NCI-H774 (cell line): ENCODE measurements around the gene SERGEF.
A peak's percentile ranks its signal among the peaks of the same experiment; 100 is the strongest.
"Not testable (repeated sequence)": the region's sequence is repeated elsewhere in the genome, so short reads cannot be mapped to it uniquely, and the experiment has no call there.

Source experiments
- DNase-seq: peaks from one replicate; lab custom pipeline; 2025; lab: John Stamatoyannopoulos, UW

Gene SERGEF

GRCh38 chr11:18000760-18001159 lies 12.1 kb downstream of the SERGEF start:
- no peak for DNase-seq

- DNase-seq, result not testable (repeated sequence)
Observed at GRCh38 chr11:18000128-18000527, 12.7 kb downstream of the SERGEF start.

- no peak for DNase-seq
Observed at GRCh38 chr11:17992916-17993315, 19.9 kb downstream of the SERGEF start.

- DNase-seq, result peak; percentile 21
Observed at GRCh38 chr11:17991783-17992433, 20.9 kb downstream of the SERGEF start.

GRCh38 chr11:17989306-17989705 lies 23.5 kb downstream of the SERGEF start:
- peak; percentile 54 for DNase-seq

GRCh38 chr11:17988465-17988864 lies 24.4 kb downstream of the SERGEF start:
- DNase-seq, result peak; percentile 93

GRCh38 chr11:17987826-17988225 lies 25.0 kb downstream of the SERGEF start:
- DNase-seq, result no peak

- no peak for DNase-seq
Observed at GRCh38 chr11:17986711-17987220, 26.1 kb downstream of the SERGEF start.

- DNase-seq, result no peak
Observed at GRCh38 chr11:17986007-17986710, 26.7 kb downstream of the SERGEF start.

GRCh38 chr11:17985517-17985916 lies 27.3 kb downstream of the SERGEF start:
- DNase-seq, result no peak

- no peak for DNase-seq
Observed at GRCh38 chr11:17983569-17983968, 29.3 kb downstream of the SERGEF start.

- DNase-seq, result peak; percentile 14
Observed at GRCh38 chr11:17979770-17980371, 33.0 kb downstream of the SERGEF start.

- peak; percentile 35 for DNase-seq
Observed at GRCh38 chr11:17978553-17979287, 34.1 kb downstream of the SERGEF start.

- no peak for DNase-seq
Observed at GRCh38 chr11:17976651-17977050, 36.2 kb downstream of the SERGEF start.

- DNase-seq, result no peak
Observed at GRCh38 chr11:17974246-17974645, 38.6 kb downstream of the SERGEF start.

- DNase-seq, result no peak
Observed at GRCh38 chr11:17972987-17973386, 39.9 kb downstream of the SERGEF start.

- DNase-seq, result no peak
Observed at GRCh38 chr11:17968206-17968605, 44.6 kb downstream of the SERGEF start.

- DNase-seq, result no peak
Observed at GRCh38 chr11:17967661-17968060, 45.2 kb downstream of the SERGEF start.

GRCh38 chr11:17960091-17960490 lies 52.8 kb downstream of the SERGEF start:
- no peak for DNase-seq

- DNase-seq, result no peak
Observed at GRCh38 chr11:17958446-17958845, 54.4 kb downstream of the SERGEF start.

GRCh38 chr11:17954395-17955252 lies 58.2 kb downstream of the SERGEF start:
- no peak for DNase-seq
